ENCODE data around the gene RANBP9.
A peak's percentile ranks its signal among the peaks of the same experiment; 100 is the strongest.

RANBP9 gene

DNA sequence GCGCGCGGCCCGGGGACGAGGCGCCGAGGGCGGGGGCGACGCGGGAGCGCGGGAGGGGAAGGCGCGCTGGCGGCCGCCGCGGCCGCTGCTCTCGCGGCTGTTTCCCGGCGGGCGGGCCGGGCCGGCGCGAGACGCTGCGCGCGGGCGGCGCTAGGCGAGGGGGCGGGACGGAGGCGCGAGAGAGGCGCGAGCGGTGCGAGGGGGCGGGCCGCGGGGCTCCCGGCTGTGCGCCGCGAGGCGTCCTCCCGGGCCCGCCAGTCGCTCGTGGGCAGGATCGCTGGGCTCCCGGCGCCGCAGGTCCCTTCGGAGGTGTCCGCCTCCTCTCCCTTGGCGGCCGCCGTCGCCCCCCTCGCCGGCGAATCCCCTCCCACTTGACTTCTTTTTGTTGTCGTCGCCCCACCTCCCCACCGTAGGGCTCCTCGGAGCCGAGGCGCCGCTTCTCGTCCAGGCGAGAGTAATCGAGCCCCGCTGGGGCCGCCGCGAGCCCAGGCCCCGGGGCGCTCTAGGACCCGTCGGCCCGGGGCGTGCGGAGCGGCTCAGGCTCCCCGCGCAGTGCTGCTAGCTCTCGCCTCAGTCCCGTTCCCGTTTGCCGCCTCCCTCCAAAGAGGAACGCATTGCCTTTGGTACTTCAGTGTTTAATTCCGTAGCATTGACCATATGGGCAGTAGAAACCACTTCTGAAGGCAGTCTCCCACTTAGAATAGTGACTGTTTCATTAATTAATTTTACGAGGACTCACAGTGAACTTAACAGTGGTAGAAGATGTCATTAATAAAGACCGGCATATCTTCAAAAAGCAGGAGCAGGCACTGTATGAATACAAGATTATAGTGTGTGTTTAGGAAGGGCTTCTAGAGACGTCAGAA, at the start of gene RANBP9:
Gene RANBP9, minus strand, starts transcription at position 103 of the 866 bp plus-strand sequence. CDS start 330 bp downstream, outside the sequence.
- peak within 1 kb of the TSS; percentile 93 for H3K4me3 ChIP-seq (ENCODE audit: low read depth, low read length)
- no peak; the same call in 1 of the 2 replicates for TF ChIP-seq MYC (IDR thresholded peaks at IDR 0.05; ENCODE audit: low read depth, low read length)
- TF ChIP-seq, protein P1, sequence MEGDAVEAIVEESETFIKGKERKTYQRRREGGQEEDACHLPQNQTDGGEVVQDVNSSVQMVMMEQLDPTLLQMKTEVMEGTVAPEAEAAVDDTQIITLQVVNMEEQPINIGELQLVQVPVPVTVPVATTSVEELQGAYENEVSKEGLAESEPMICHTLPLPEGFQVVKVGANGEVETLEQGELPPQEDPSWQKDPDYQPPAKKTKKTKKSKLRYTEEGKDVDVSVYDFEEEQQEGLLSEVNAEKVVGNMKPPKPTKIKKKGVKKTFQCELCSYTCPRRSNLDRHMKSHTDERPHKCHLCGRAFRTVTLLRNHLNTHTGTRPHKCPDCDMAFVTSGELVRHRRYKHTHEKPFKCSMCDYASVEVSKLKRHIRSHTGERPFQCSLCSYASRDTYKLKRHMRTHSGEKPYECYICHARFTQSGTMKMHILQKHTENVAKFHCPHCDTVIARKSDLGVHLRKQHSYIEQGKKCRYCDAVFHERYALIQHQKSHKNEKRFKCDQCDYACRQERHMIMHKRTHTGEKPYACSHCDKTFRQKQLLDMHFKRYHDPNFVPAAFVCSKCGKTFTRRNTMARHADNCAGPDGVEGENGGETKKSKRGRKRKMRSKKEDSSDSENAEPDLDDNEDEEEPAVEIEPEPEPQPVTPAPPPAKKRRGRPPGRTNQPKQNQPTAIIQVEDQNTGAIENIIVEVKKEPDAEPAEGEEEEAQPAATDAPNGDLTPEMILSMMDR (IDR thresholded peaks at IDR 0.05; ENCODE audit: low read depth, low read length) = no peak
- TF ChIP-seq, protein P2, sequence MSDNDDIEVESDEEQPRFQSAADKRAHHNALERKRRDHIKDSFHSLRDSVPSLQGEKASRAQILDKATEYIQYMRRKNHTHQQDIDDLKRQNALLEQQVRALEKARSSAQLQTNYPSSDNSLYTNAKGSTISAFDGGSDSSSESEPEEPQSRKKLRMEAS (IDR thresholded peaks at IDR 0.05; ENCODE audit: low read depth, low read length) = peak; percentile 20; the same call in 1 of the 2 replicates
- TF ChIP-seq POLR2A (IDR thresholded peaks at IDR 0.05; ENCODE audit: extremely low read depth, insufficient read length) = peak; percentile 60
- peak; percentile 94 for DNase-seq (ENCODE audit: low read depth)

DNA sequence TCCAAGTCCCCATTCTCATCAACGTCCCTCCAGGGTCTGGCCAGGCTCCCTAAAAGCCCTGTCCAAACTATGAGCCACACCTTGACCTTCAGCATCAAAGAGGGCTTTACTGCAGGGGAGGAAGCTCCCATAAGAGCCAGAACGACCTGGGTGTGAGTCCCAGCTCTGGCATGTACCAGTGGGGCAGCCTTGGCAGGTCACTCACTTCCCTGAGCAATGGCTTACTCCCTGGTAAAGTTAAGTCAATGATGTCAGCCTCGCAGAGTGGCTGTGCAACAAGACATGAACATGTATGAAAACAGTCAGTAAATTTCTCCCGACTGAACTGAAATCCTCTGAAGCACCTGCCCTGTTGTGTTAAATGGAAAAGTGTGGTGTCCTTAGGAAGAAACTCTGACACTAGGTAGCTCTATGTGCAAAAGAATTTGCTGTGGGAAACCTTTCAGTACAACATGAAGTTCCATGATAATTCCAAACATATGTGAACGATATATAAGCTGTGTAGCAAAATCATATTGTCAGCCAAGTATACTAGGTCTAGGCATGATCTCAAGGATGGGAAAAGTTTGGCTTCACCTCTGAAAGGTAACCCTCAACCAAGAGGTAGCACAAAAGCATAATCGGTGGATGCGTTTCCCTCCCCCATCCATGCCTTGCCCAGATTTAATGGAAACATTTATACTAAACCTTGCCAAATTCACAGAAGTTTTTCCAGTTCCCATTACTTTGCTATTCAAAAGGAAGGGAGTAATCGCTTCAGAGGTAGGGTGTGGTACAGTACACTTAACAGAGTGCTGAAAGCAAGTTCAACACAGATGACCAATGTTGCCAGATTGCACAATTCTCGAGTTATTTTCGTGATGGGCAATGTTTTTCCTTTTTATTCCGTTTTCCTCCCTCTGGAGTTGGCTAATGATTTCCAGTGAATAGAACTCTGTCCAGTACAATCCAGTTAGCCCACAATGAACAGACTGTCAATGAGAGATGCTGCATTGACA, 49.0 kb upstream of the RANBP9 start:
- TF ChIP-seq MYC (IDR thresholded peaks at IDR 0.05; ENCODE audit: low read depth, low read length) (no peak), POLR2A (IDR thresholded peaks at IDR 0.05; ENCODE audit: extremely low read depth, insufficient read length) (no peak)
- TF ChIP-seq, protein P2 (IDR thresholded peaks at IDR 0.05; ENCODE audit: low read depth, low read length) = no peak
- TF ChIP-seq, protein P1 (IDR thresholded peaks at IDR 0.05; ENCODE audit: low read depth, low read length) = no peak
- DNase-seq (ENCODE audit: low read depth) = peak; percentile 40
- H3K4me3 ChIP-seq (ENCODE audit: low read depth, low read length) = no peak overlapping the region

DNA sequence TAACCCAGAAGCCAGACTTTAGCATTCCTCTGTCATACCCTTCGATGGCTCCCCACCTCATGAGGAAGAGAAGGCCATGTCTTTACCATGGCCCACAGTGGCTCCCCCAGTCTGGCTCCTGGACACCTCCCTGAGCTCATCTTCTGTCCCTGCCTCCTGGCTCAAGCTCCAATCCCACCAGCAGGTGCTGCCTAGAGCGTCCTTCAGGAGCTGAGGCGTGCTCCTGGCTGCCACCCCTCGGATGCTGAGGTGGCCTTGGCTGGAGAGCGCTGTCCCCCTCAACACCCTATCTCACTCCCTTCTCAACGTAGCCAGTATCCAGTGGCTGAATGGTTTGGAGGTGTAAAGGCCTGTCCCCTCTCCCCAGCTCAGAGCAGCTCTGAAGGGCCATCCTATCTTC, 47.4 kb upstream of the RANBP9 start:
- TF ChIP-seq, protein P2 (IDR thresholded peaks at IDR 0.05; ENCODE audit: low read depth, low read length) = no peak
- TF ChIP-seq POLR2A (IDR thresholded peaks at IDR 0.05; ENCODE audit: extremely low read depth, insufficient read length) (no peak), MYC (IDR thresholded peaks at IDR 0.05; ENCODE audit: low read depth, low read length) (no peak)
- TF ChIP-seq, protein P1 (IDR thresholded peaks at IDR 0.05; ENCODE audit: low read depth, low read length) = no peak
- no peak for DNase-seq (ENCODE audit: low read depth)

DNA sequence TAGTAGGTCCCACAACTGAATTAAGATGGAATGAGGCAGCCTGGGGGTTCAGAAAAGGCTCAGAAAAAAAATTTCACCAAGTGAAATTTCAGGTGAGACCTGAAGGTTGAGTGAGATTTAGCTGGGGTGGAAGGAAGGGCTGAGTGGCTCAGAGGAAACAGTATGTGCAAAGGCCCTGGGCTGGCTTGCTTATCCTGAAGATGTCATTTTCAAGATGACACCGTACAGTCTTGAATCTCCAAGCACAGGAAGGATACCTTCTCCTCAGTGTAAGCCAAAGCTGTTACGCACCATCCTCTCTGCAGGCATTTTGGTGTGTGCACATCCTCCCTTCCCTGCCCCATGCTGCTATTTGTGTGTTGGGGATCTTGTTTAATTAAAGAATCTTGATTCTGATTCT, 43.0 kb upstream of the RANBP9 start:
- no peak overlapping the region for H3K4me3 ChIP-seq (ENCODE audit: low read depth, low read length)
- TF ChIP-seq POLR2A (IDR thresholded peaks at IDR 0.05; ENCODE audit: extremely low read depth, insufficient read length) (no peak), MYC (IDR thresholded peaks at IDR 0.05; ENCODE audit: low read depth, low read length) (no peak)
- TF ChIP-seq, protein P1 (IDR thresholded peaks at IDR 0.05; ENCODE audit: low read depth, low read length) = no peak
- TF ChIP-seq, protein P2 (IDR thresholded peaks at IDR 0.05; ENCODE audit: low read depth, low read length) = no peak
- no peak for DNase-seq (ENCODE audit: low read depth)

More for the DNA sequence above, 47.4 kb upstream of the RANBP9 start:
- H3K4me3 ChIP-seq (ENCODE audit: low read depth, low read length) = no peak overlapping the region

DNA sequence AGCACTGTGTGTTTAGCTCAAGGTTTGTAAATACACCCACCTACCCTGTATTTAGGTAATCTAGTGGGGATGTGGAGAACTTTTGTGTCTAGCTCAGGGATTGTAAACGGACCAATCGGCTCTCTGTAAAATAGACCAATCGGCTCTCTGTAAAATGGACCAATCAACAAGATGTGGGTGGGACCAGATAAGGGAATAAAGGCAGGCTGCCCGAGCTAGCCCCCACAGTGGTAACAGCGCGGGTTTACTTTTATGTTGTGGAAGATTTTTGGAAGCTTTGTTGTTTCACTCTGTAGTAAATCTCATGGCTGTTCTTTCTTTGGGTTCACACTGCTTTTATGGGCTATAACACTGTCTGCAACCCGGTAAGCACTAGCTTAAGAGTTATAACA, 32.1 kb upstream of the RANBP9 start:
- DNase-seq (ENCODE audit: low read depth) = no peak
- no peak overlapping the region for H3K4me3 ChIP-seq (ENCODE audit: low read depth, low read length)
- TF ChIP-seq MYC (IDR thresholded peaks at IDR 0.05; ENCODE audit: low read depth, low read length) (no peak), POLR2A (IDR thresholded peaks at IDR 0.05; ENCODE audit: extremely low read depth, insufficient read length) (no peak)
- TF ChIP-seq, protein P2 (IDR thresholded peaks at IDR 0.05; ENCODE audit: low read depth, low read length) = no peak
- TF ChIP-seq, protein P1 (IDR thresholded peaks at IDR 0.05; ENCODE audit: low read depth, low read length) = no peak
